Measurements from ENCODE around the gene PRKAR1B.

PRKAR1B gene

GRCh38 chr7:727104-727805 is at the start of gene PRKAR1B:
Gene PRKAR1B (minus strand): TSS chr7:727281. CDS start chr7:711505, 15,776 bp downstream.
- Histone ChIP-seq H3K4me1 (ENCODE audit: control insufficient read depth, insufficient read depth, low read length) (peaks cover 16% of the 10 kb centered on the region), H3K9me3 (ENCODE audit: control insufficient read depth, low read length) (no peaks in the 10 kb centered on the region), H3K4me3 (ENCODE audit: low read length) (peak within 1 kb of the TSS; percentile 85), H3K9ac (ENCODE audit: low read length) (peak within 1 kb of the TSS; percentile 88), H3K36me3 (ENCODE audit: control insufficient read depth, insufficient read depth, low read length, severe bottlenecking) (peaks cover 10% of the 10 kb centered on the region), H3K27me3 (replicated peaks; ENCODE audit: control insufficient read depth, insufficient read depth, low read length) (no peaks in the 10 kb centered on the region)
- DNase-seq (ENCODE audit: low read depth), result peak; percentile 60

GRCh38 chr7:776381-776780 is 49.3 kb upstream of the PRKAR1B start:
- DNase-seq (ENCODE audit: low read depth), result no peak
- Histone ChIP-seq H3K9ac (ENCODE audit: low read length) (no peak overlapping the region), H3K36me3 (ENCODE audit: control insufficient read depth, insufficient read depth, low read length, severe bottlenecking) (peaks cover 21% of the 10 kb centered on the region), H3K4me1 (ENCODE audit: control insufficient read depth, insufficient read depth, low read length) (peaks cover 2% of the 10 kb centered on the region), H3K9me3 (ENCODE audit: control insufficient read depth, low read length) (no peaks in the 10 kb centered on the region), H3K27me3 (replicated peaks; ENCODE audit: control insufficient read depth, insufficient read depth, low read length) (no peaks in the 10 kb centered on the region), H3K4me3 (ENCODE audit: low read length) (no peak overlapping the region)

GRCh38 chr7:774161-775109 is 47.4 kb upstream of the PRKAR1B start:
- Histone ChIP-seq H3K9ac (ENCODE audit: low read length) (no peak overlapping the region), H3K4me1 (ENCODE audit: control insufficient read depth, insufficient read depth, low read length) (peaks cover 7% of the 10 kb centered on the region), H3K27me3 (replicated peaks; ENCODE audit: control insufficient read depth, insufficient read depth, low read length) (no peaks in the 10 kb centered on the region), H3K36me3 (ENCODE audit: control insufficient read depth, insufficient read depth, low read length, severe bottlenecking) (peaks cover 21% of the 10 kb centered on the region), H3K4me3 (ENCODE audit: low read length) (no peak overlapping the region), H3K9me3 (ENCODE audit: control insufficient read depth, low read length) (no peaks in the 10 kb centered on the region)
- DNase-seq (ENCODE audit: low read depth), result peak; percentile 68

GRCh38 chr7:773622-773915 is 46.5 kb upstream of the PRKAR1B start:
- peaks cover 21% of the 10 kb centered on the region for H3K36me3 ChIP-seq (ENCODE audit: control insufficient read depth, insufficient read depth, low read length, severe bottlenecking)

GRCh38 chr7:772861-773621 is 46.0 kb upstream of the PRKAR1B start:
- Histone ChIP-seq H3K9ac (ENCODE audit: low read length) (no peak overlapping the region), H3K36me3 (ENCODE audit: control insufficient read depth, insufficient read depth, low read length, severe bottlenecking) (peaks cover 17% of the 10 kb centered on the region), H3K4me1 (ENCODE audit: control insufficient read depth, insufficient read depth, low read length) (peaks cover 20% of the 10 kb centered on the region), H3K27me3 (replicated peaks; ENCODE audit: control insufficient read depth, insufficient read depth, low read length) (no peaks in the 10 kb centered on the region), H3K4me3 (ENCODE audit: low read length) (no peak overlapping the region), H3K9me3 (ENCODE audit: control insufficient read depth, low read length) (no peaks in the 10 kb centered on the region)
- DNase-seq (ENCODE audit: low read depth), result no peak

More at GRCh38 chr7:773622-773915, 46.5 kb upstream of the PRKAR1B start:
- H3K27me3 ChIP-seq (replicated peaks; ENCODE audit: control insufficient read depth, insufficient read depth, low read length), result no peaks in the 10 kb centered on the region
- no peak for DNase-seq (ENCODE audit: low read depth)
- peaks cover 16% of the 10 kb centered on the region for H3K4me1 ChIP-seq (ENCODE audit: control insufficient read depth, insufficient read depth, low read length)
- H3K9ac ChIP-seq (ENCODE audit: low read length), result no peak overlapping the region
- no peaks in the 10 kb centered on the region for H3K9me3 ChIP-seq (ENCODE audit: control insufficient read depth, low read length)
- H3K4me3 ChIP-seq (ENCODE audit: low read length), result no peak overlapping the region

GRCh38 chr7:772392-772791 is 45.3 kb upstream of the PRKAR1B start:
- no peak for DNase-seq (ENCODE audit: low read depth)
- Histone ChIP-seq H3K9ac (ENCODE audit: low read length) (no peak overlapping the region), H3K4me3 (ENCODE audit: low read length) (no peak overlapping the region), H3K27me3 (replicated peaks; ENCODE audit: control insufficient read depth, insufficient read depth, low read length) (no peaks in the 10 kb centered on the region), H3K36me3 (ENCODE audit: control insufficient read depth, insufficient read depth, low read length, severe bottlenecking) (peaks cover 15% of the 10 kb centered on the region), H3K9me3 (ENCODE audit: control insufficient read depth, low read length) (no peaks in the 10 kb centered on the region), H3K4me1 (ENCODE audit: control insufficient read depth, insufficient read depth, low read length) (peaks cover 20% of the 10 kb centered on the region)

- H3K9me3 ChIP-seq (ENCODE audit: control insufficient read depth, low read length), result no peaks in the 10 kb centered on the region
- H3K9ac ChIP-seq (ENCODE audit: low read length), result no peak overlapping the region
- H3K4me1 ChIP-seq (ENCODE audit: control insufficient read depth, insufficient read depth, low read length), result peaks cover 20% of the 10 kb centered on the region
- no peak overlapping the region for H3K4me3 ChIP-seq (ENCODE audit: low read length)
- H3K27me3 ChIP-seq (replicated peaks; ENCODE audit: control insufficient read depth, insufficient read depth, low read length), result no peaks in the 10 kb centered on the region
- DNase-seq (ENCODE audit: low read depth), result no peak
- peaks cover 15% of the 10 kb centered on the region for H3K36me3 ChIP-seq (ENCODE audit: control insufficient read depth, insufficient read depth, low read length, severe bottlenecking)
Observed at GRCh38 chr7:772005-772294, 44.9 kb upstream of the PRKAR1B start.

- Histone ChIP-seq H3K36me3 (ENCODE audit: control insufficient read depth, insufficient read depth, low read length, severe bottlenecking) (peaks cover 19% of the 10 kb centered on the region), H3K4me1 (ENCODE audit: control insufficient read depth, insufficient read depth, low read length) (peaks cover 20% of the 10 kb centered on the region), H3K4me3 (ENCODE audit: low read length) (no peak overlapping the region), H3K9ac (ENCODE audit: low read length) (no peak overlapping the region), H3K9me3 (ENCODE audit: control insufficient read depth, low read length) (no peaks in the 10 kb centered on the region), H3K27me3 (replicated peaks; ENCODE audit: control insufficient read depth, insufficient read depth, low read length) (no peaks in the 10 kb centered on the region)
- no peak for DNase-seq (ENCODE audit: low read depth)
Observed at GRCh38 chr7:771234-772004, 44.3 kb upstream of the PRKAR1B start.

- Histone ChIP-seq H3K4me1 (ENCODE audit: control insufficient read depth, insufficient read depth, low read length) (peaks cover 20% of the 10 kb centered on the region), H3K4me3 (ENCODE audit: low read length) (no peak overlapping the region), H3K27me3 (replicated peaks; ENCODE audit: control insufficient read depth, insufficient read depth, low read length) (no peaks in the 10 kb centered on the region), H3K9me3 (ENCODE audit: control insufficient read depth, low read length) (no peaks in the 10 kb centered on the region), H3K36me3 (ENCODE audit: control insufficient read depth, insufficient read depth, low read length, severe bottlenecking) (peaks cover 20% of the 10 kb centered on the region), H3K9ac (ENCODE audit: low read length) (no peak overlapping the region)
- no peak for DNase-seq (ENCODE audit: low read depth)
Observed at GRCh38 chr7:770741-771166, 43.7 kb upstream of the PRKAR1B start.

GRCh38 chr7:770336-770735 is 43.3 kb upstream of the PRKAR1B start:
- H3K4me1 ChIP-seq (ENCODE audit: control insufficient read depth, insufficient read depth, low read length), result peaks cover 20% of the 10 kb centered on the region
- no peaks in the 10 kb centered on the region for H3K27me3 ChIP-seq (replicated peaks; ENCODE audit: control insufficient read depth, insufficient read depth, low read length)
- H3K36me3 ChIP-seq (ENCODE audit: control insufficient read depth, insufficient read depth, low read length, severe bottlenecking), result peaks cover 20% of the 10 kb centered on the region
- DNase-seq (ENCODE audit: low read depth), result no peak
- H3K9ac ChIP-seq (ENCODE audit: low read length), result no peak overlapping the region
- H3K9me3 ChIP-seq (ENCODE audit: control insufficient read depth, low read length), result no peaks in the 10 kb centered on the region
- H3K4me3 ChIP-seq (ENCODE audit: low read length), result no peak overlapping the region

Measured in adipocyte (in vitro differentiated cells).